ENCODE results near the gene FAM3A.
"Not testable (repeated sequence)": the region's sequence is repeated elsewhere in the genome, so short reads cannot be mapped to it uniquely, and the experiment has no call there.

Gene FAM3A

GRCh38 chrX:154502098-154502497 is 13.9 kb downstream of the FAM3A start:
- no peak for DNase-seq

- not testable (repeated sequence) for DNase-seq
Measured at GRCh38 chrX:154501423-154501822, 14.6 kb downstream of the FAM3A start.

- not testable (repeated sequence) for DNase-seq
Measured at GRCh38 chrX:154496591-154497137, 19.4 kb downstream of the FAM3A start.

GRCh38 chrX:154495472-154495922 is 20.5 kb downstream of the FAM3A start:
- DNase-seq = no peak

DNA sequence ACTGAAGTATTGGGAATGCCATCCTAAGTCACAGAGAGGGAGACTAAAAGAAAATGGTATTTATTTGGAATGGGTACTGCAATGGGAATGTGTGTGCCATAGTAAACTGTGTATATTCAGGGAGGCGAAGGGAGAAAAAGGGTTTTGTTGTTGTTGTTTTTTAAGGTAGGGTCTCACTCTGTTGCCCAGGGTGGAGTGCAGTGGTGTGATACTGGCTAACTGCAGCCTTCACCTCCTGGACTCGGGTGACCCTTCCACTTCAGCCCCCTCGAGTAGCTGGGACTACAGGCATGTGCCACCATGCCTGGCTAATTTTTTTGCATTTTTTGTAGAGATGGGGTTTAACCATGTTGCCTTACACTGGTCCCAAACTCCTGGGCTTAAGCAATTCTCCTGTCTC is 21.3 kb downstream of the FAM3A start:
- DNase-seq = no peak

DNA sequence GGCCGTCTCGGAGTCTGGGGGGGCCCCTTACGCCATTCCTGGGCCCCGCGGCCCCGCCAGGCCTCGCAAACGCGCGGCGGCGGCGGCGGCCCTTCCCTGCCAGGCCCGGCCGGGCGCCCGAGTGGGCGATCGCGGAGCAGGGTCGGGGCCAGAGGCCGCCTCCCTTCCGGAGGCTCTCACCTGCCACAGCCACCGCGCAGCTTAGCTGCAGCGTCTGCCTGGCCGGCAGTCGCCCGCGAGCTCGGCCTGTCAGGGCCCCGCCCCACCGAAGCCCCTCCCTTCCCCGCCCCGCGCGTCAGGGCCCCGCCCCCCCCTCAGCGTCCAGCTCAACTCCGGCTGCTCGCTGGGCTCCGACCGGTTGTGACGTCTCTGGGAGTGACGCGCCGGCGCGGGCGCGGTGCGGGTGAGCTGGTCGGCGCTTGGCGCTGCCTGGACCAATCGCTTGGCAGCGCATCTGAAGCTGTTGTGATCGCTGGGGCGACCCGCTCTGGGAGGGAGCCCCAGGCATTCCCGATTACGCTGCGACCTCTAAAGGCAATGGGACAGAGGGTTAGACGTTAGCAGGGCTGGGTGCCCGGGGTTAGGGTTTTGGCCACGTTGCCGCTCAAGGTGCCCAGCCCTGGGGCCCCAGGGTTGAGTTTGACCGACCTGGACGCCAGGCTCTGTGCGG is 25.5 kb downstream of the FAM3A start, which contains the start of gene SLC10A3:
SLC10A3 (minus strand) TSS at position 216 of the 670 bp plus-strand sequence. CDS start 1,689 bp downstream, outside the sequence.
- DNase-seq = peak; percentile 77

DNA sequence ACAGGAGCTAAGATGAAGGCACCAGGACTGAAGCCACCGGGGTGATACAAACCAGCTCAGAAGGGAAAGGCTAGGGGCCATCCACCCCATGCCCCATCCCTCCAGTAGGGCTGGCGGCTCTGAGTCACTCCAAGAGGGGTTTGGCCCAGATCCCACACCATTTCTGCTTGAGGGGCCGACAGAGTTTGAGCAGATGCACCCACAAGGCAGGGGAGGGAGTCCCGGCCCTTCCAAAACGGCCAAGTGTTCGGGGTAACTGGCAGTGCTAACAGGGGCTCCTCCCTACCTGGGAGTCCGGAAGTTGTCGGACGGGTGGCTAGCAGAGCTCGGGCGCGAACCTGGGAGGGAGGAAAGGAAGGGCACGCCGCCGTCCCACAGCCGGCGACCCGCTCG is 26.0 kb downstream of the FAM3A start:
- peak; percentile 14 for DNase-seq

GRCh38 chrX:154489182-154489581 is 26.9 kb downstream of the FAM3A start:
- DNase-seq = no peak

DNA sequence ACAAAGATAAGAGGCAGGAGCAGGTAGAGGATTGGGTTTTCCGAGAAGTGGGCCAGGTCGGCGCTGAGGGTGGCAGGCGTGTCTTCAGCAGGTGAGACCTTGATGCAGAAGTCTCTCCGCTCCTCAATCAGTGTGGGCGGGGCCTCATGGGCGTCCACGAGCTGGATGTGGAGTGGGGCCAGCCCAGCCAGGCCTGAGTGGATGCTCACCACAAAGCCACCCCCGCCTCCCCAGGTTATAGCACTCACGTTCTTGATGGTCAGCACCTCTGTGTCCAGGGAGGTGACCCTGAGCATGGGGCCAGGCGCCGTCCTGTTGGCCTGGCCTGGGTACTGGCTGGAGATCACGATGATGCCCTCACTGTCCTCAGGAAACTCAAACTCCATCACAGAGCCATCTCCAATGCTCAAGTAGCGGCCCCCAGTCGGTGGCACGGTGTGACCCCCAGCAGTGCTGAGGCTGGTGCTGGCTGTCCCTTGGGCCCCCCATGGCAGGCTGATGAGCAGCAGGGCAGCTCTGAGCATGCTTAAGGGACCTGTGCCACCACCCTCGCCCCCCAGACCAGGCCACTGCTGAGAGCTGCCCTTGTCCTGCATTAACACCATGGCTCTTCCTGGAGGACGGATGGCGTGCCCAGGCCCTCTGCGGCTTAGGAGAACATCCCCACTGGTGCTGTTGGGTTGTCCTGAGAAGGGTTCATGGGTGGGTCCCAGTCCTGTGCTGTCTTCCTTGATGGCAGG is 27.5 kb downstream of the FAM3A start:
- no peak for DNase-seq

- DNase-seq = no peak
Measured at GRCh38 chrX:154487518-154488290, 28.3 kb downstream of the FAM3A start.

DNA sequence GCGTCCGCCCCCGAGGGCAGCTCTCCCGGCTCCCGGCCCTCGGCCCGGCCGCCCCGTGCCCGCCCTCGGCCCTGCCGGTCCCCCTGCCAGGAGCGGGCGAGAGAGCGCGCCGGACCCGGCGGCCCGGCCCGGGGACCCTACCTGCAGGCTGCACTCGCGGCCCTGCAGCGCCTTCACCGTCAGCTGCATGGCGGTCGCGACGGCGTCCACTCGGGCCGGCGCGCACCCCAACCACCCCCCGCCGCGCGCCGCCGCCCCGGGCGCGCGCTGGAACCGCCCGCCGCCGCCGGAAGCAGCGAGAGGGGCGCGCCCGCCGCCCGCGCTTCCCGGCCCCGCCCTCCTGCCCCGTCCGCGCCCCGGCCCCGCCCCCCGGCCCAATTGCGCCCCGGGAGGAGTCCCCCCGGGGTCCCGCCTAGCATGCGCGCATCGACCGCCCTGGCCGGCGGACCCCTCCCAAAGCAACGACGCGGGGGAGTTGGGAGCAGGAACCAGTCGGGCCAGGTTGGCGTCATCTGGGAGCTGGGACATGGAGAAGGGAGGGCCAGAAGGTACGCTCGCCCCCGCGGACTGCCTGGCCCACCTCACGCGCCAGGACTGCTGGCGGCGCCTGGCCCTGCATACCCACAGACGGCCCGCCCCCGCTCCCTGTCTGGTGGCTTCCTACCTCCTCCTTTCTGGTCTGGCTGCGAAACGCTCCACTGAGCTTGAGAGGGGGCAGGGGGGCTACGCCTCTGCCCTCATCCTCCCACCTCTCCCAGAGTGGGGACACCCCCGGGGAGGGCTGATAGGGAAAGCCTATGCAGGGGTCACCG is 29.4 kb downstream of the FAM3A start, which contains the start of gene UBL4A:
UBL4A (minus strand) TSS at position 220 of the 812 bp plus-strand sequence; CDS start at position 189, 31 bp downstream.
- DNase-seq = peak; percentile 10

- no peak for DNase-seq
Measured at GRCh38 chrX:154486052-154486395, 30.0 kb downstream of the FAM3A start.

GRCh38 chrX:154485150-154486051 is 30.6 kb downstream of the FAM3A start:
- no peak for DNase-seq

DNA sequence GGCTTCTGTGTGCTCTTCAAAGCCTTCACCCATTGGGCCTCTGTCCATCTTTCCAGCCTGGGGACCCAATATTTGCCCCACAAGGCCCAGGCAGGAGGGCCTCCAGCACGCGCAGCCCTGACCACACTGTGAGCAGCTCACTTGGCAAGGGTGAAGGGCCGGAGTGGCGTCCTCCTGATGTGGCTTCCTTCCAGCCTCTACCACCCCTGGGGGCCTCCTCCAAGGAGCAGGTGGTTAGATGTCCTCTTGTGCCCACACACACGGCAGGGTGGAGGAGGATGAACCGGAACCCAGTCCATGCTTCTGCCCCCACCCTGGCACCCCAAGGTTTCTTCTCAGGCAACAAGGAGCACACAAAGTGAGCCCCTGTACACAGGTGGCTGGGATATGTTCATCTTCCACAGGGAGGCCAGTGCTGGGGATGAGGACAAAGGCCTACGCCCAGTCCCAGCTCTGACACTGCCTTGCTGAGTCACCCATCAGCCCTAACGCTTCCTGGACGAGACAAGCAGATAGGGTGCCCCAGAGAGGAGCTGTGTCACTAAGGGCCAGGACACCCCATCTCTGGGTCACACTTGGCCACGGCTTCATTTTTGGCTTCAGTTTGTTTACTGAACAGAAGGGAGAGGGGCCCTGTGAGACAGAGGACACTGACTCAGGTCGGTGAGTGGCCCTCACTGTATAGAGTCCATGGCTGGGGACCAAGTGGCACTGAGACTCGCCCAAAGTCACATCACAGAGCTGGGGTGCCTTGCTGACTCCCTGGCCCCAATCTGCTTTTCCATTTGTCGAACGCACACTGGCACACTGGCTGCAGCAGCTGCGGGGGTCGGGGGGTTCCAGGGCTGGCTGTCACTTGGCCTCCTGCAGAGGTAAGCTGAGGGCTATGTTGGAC is 31.5 kb downstream of the FAM3A start:
- no peak for DNase-seq

- no peak for DNase-seq
Measured at GRCh38 chrX:154483325-154483724, 32.7 kb downstream of the FAM3A start.

- DNase-seq = no peak
Measured at GRCh38 chrX:154482786-154483185, 33.2 kb downstream of the FAM3A start.

DNA sequence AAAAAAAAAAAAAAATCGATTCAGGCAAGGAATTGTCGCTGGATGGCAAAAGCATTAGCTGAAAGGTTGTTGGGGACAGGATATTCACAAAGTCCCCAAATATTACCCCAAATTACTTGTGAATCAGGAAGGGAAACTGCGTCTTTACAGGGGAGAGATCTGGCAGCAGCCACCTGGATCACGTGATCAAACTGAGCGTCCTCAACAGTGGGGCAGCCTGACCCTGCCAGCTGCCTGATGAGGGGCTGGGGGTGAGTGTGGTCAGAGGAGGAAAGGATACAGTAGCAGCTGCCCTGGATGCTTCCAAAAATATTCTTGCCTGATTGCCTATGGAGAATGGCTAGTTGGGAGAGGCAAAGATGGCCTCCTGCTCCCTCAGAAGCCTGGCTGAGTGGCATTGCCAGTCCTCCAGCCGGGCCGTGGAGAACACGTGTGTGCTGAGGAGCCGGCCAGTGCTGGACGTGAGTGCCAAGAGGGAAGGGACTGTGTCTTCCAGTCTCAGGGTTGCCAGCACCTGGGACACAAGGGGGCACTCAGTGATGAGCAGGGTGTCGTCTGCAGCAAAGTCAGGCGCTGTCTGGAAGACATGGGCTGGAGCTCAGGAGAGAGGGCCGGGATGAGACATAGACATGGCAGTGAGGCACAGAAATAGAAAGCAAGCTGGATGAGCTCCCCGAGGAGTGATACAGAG is 34.0 kb downstream of the FAM3A start:
- DNase-seq = no peak

DNA sequence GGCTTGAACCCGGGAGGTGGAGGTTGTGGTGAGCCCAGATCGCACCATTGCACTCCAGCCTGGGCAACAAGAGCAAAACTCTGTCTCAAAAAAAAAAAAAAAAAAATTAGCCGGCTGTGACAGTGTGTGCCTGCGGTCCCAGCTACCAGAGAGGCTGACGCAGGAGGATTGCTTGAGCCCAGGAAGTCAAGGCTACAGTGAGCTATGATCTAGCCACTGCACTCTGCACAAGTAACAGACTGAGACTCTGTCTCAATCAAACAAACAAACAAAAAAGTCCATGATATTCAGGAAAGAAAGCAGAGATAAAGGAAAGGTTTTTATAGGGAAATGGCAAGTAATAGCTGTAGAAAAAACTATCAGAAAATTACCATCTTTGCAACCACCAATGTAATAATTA is 34.8 kb downstream of the FAM3A start:
- DNase-seq = no peak

Measured in NCI-H510A treated with DMSO at 0.1 percent for 48 hours (cell line).